H1 (cell line): ENCODE results near the gene RAPGEF5.

ENCODE experiments used
- CREB1 ChIP-seq: IDR thresholded peaks from 2 replicates; pipeline ENCODE4 v1.6.1; 2012; ENCODE audit warnings: inconsistent platforms
- MAX ChIP-seq: IDR thresholded peaks from 2 replicates; pipeline ENCODE4 v1.6.1; 2012; ENCODE audit warnings: inconsistent platforms
- RFX5 ChIP-seq: IDR thresholded peaks from 2 replicates; pipeline ENCODE4 v1.6.1; 2011; ENCODE audit warnings: low read depth, low read length, improper control_type of control experiment, borderline replicate concordance

GRCh38 chr7:22193450-22193983, 163.4 kb downstream of the RAPGEF5 start:
- no peak for TF ChIP-seq RFX5
- TF ChIP-seq MAX: peak; percentile 93
- no peak for TF ChIP-seq CREB1
